B cell (primary cell): ENCODE measurements around the gene THAP9. TPM values are rescaled to one million over a fixed set of nuclear protein-coding genes. Genes with fewer than 3 reads are reported as not detected.

Experiments
- ATAC-seq: fragments of 200-7000 bp; cut with Tn5 transposase; one replicate; pipeline ENCODE4 v1.10.0; 2021; ENCODE audit warnings: low read depth, mild to moderate bottlenecking, moderate number of reproducible peaks, moderate library complexity
- CTCF ChIA-PET: fragments of 350-600 bp; sonication (Branson Sonifier 250); formaldehyde crosslinking; loops from one replicate; lab custom pipeline; 2021; ENCODE audit warnings: antibody characterized with exemption, inconsistent platforms; lab: Charles Lee
- POLR2A ChIA-PET: fragments of 350-600 bp; sonication (Branson Sonifier 250); formaldehyde crosslinking; loops from one replicate; lab custom pipeline; 2021; ENCODE audit warnings: antibody characterized with exemption; lab: Charles Lee
- DNase-seq: peaks from one replicate; pipeline ENCODE4 v3.0.0; 2013
- H2AFZ ChIP-seq: 2 replicates; pipeline ENCODE4 v1.6.1; 2012; ENCODE audit warnings: mild to moderate bottlenecking, low read depth, low read length; ENCODE audit not compliant: insufficient read depth, poor library complexity, severe bottlenecking
- H3K27ac ChIP-seq, 2 donors: 1 replicate in 1 of 2; 2 replicates in 1 of 2; pipeline ENCODE4 v1.5.1; 2012 to 2013; ENCODE audit warnings: low read length in 2 of 2, mild to moderate bottlenecking in 2 of 2, moderate library complexity in 1 of 2
- H3K27me3 ChIP-seq, 4 experiments: fragments of 200-600 bp in 1 of 4; sonication (generic) in 1 of 4; replicated peaks in 1 of 4; 1 replicate in 2 of 4; 2 replicates in 2 of 4; pipeline versions ENCODE4 v1.6.1 to v1.7.0; 2013 to 2016; ENCODE audit warnings: low read length in 3 of 4, mild to moderate bottlenecking in 2 of 4, mixed read lengths in 1 of 4, moderate library complexity in 1 of 4; ENCODE audit not compliant: insufficient read depth in 4 of 4, control insufficient read depth in 3 of 4; ENCODE audit errors: control extremely low read depth in 1 of 4
- H3K36me3 ChIP-seq, 2 experiments: replicated peaks in 1 of 2; 1 replicate in 1 of 2; 2 replicates in 1 of 2; pipeline versions ENCODE4 v1.6.1 to v1.7.1; 2013; ENCODE audit warnings: low read length in 1 of 2; ENCODE audit not compliant: insufficient read depth in 2 of 2, control insufficient read depth in 1 of 2; ENCODE audit errors: control extremely low read depth in 1 of 2, extremely low read depth in 1 of 2
- H3K4me1 ChIP-seq, 2 donors: fragments of 200-600 bp in 1 of 2; sonication (generic) in 1 of 2; 1 replicate in 1 of 2; 2 replicates in 1 of 2; pipeline versions ENCODE4 v1.5.1 to v1.6.1; 2013 to 2017; ENCODE audit warnings: low read length in 2 of 2; ENCODE audit not compliant: control insufficient read depth in 2 of 2, insufficient read depth in 2 of 2
- H3K4me2 ChIP-seq: replicated peaks from 2 replicates; pipeline ENCODE3; 2012; ENCODE audit warnings: mild to moderate bottlenecking, low read depth, low read length; ENCODE audit not compliant: poor library complexity, severe bottlenecking
- H3K4me3 ChIP-seq, 5 experiments: fragments of 200-600 bp in 1 of 5; sonication (generic) in 1 of 5; 1 replicate in 3 of 5; 2 replicates in 2 of 5; pipeline versions ENCODE4 v1.5.1 to v1.7.0; 2011 to 2016; ENCODE audit warnings: low read length in 4 of 5, mild to moderate bottlenecking in 4 of 5, low read depth in 2 of 5, control low read depth in 1 of 5, moderate library complexity in 1 of 5; ENCODE audit not compliant: insufficient read depth in 1 of 5; ENCODE audit errors: control extremely low read depth in 1 of 5, extremely low read depth in 1 of 5
- H3K79me2 ChIP-seq: fragments of 200-600 bp; sonication (generic); one replicate; pipeline ENCODE4 v1.6.0; 2016; ENCODE audit warnings: low read length; ENCODE audit not compliant: control insufficient read depth, insufficient read depth
- H3K9ac ChIP-seq: fragments of 200-600 bp; sonication (generic); 2 replicates; pipeline ENCODE4 v1.6.1; 2017; ENCODE audit warnings: mild to moderate bottlenecking, low read length, moderate library complexity
- H3K9me3 ChIP-seq, 3 donors: one replicate each; pipeline versions ENCODE4 v1.6.1 to v1.7.1; 2013; ENCODE audit warnings: low read length in 2 of 3; ENCODE audit not compliant: control insufficient read depth in 2 of 3, insufficient read depth in 1 of 3; ENCODE audit errors: control extremely low read depth in 1 of 3
- H4K20me1 ChIP-seq: 2 replicates; pipeline ENCODE4 v1.6.0; 2012; ENCODE audit warnings: mild to moderate bottlenecking, low read length; ENCODE audit not compliant: insufficient read depth, control insufficient read depth, poor library complexity, severe bottlenecking
- H3K27ac Mint-ChIP-seq: one replicate; pipeline ENCODE4 v1.8.0; 2021; ENCODE audit warnings: mixed read lengths
- H3K27me3 Mint-ChIP-seq: one replicate; pipeline ENCODE4 v1.8.0; 2021; ENCODE audit warnings: mixed read lengths
- H3K4me1 Mint-ChIP-seq: one replicate; pipeline ENCODE4 v1.8.0; 2021; ENCODE audit warnings: mixed read lengths
- H3K4me3 Mint-ChIP-seq: one replicate; pipeline ENCODE4 v1.8.0; 2021; ENCODE audit warnings: mixed read lengths
- H3K9me3 Mint-ChIP-seq: one replicate; pipeline ENCODE4 v1.8.0; 2022; ENCODE audit warnings: mixed read lengths; ENCODE audit not compliant: insufficient read depth
- CTCF ChIP-seq: fragments of 200-600 bp; IDR thresholded peaks from one replicate; pipeline ENCODE4 v1.8.0; 2022; ENCODE audit warnings: antibody characterized with exemption, mild to moderate bottlenecking
- EZH2 ChIP-seq: IDR thresholded peaks from 2 replicates; pipeline ENCODE4 v1.6.1; 2012; ENCODE audit warnings: borderline replicate concordance, low read depth, mild to moderate bottlenecking, moderate library complexity, low read length; ENCODE audit not compliant: insufficient read depth, poor library complexity, severe bottlenecking
- WGBS: methylation state at CpG from one replicate; pipeline ENCODE4 v1.1.5; 2013; ENCODE audit warnings: missing lambda C conversion rate; ENCODE audit not compliant: insufficient coverage; 5-methylcytosine and 5-hydroxymethylcytosine counted together
- intact Hi-C: fragments of 100-400 bp; cut with micrococcal nuclease; formaldehyde crosslinking; loops from one replicate; pipeline ENCODE4 v1.10.0; 2022
- polyA plus RNA-seq: library from polyadenylated mRNA; depleted of rRNA; stranded (reverse); fragments of >200 nt; gene quantifications from 2 replicates; pipeline ENCODE4 v1.2.3, GENCODE V29; 2012
- total RNA-seq, 2 donors: library from RNA; stranded (reverse); fragments of 120-200 nt in 1 of 2; gene quantifications; 1 replicate in 1 of 2; 2 replicates in 1 of 2; pipeline versions ENCODE4 v1.2.3 to v1.2.4, GENCODE V29; 2013 to 2022

Gene THAP9
- total and polyA plus RNA-seq, 2 donors (not counting 1 experiment from before 2014, with no cell fraction given): 2.0 to 6.8 TPM

- ChIA-PET POLR2A (no interaction called here), CTCF (no interaction called here)
- Histone ChIP-seq H3K79me2 (no peaks in the 10 kb centered on the region), H3K36me3 (peaks cover 3 to 4% of the 10 kb centered on the region in 2 experiments), H3K27ac (no peak overlapping the region), H3K27me3 (no peaks in the 10 kb centered on the region), H3K9me3 (peaks cover 0 to 4% (median 0%) of the 10 kb centered on the region in 3 donors), H3K4me2 (no peak overlapping the region), H3K4me3 (no peak overlapping the region), H4K20me1 (no peaks in the 10 kb centered on the region), H3K4me1 (no peaks in the 10 kb centered on the region), H3K9ac (no peak overlapping the region), H2AFZ (no peak overlapping the region)
- Mint-ChIP-seq H3K27me3 (no peaks in the 10 kb centered on the region), H3K27ac (no peak overlapping the region), H3K4me1 (no peaks in the 10 kb centered on the region), H3K9me3 (no peaks in the 10 kb centered on the region), H3K4me3 (no peak overlapping the region)
- ATAC-seq: no peak
- intact Hi-C loops: no loop called here
- no peak for DNase-seq
- TF ChIP-seq CTCF (no peak), EZH2 (no peak)
- WGBS: 93% methylated on average over 1 of the region's 1 CpG
Observed at GRCh38 chr4:82957045-82957444, 56.5 kb downstream of the THAP9 start.

- Histone ChIP-seq H3K27me3 (no peaks in the 10 kb centered on the region), H3K4me1 (no peaks in the 10 kb centered on the region), H3K79me2 (no peaks in the 10 kb centered on the region), H3K9me3 (no peaks in the 10 kb centered on the region), H4K20me1 (no peaks in the 10 kb centered on the region), H3K4me3 (no peak overlapping the region), H3K27ac (no peak overlapping the region), H2AFZ (no peak overlapping the region), H3K36me3 (peaks cover 0 to 24% of the 10 kb centered on the region in 2 experiments), H3K4me2 (no peak overlapping the region), H3K9ac (no peak overlapping the region)
- peaks cover 5% of the 10 kb centered on the region for H3K4me1 Mint-ChIP-seq
- WGBS: 100% methylated on average over 1 of the region's 2 CpGs
- TF ChIP-seq CTCF: no peak
- TF ChIP-seq EZH2: no peak
- no peaks in the 10 kb centered on the region for H3K9me3 Mint-ChIP-seq
- POLR2A ChIA-PET: no interaction called here
- no peak overlapping the region for H3K27ac Mint-ChIP-seq
- DNase-seq: no peak
- CTCF ChIA-PET: no interaction called here
- no peak overlapping the region for H3K4me3 Mint-ChIP-seq
- intact Hi-C loops: no loop called here
- ATAC-seq: no peak
- H3K27me3 Mint-ChIP-seq: no peaks in the 10 kb centered on the region
Observed at GRCh38 chr4:82965763-82966162, 65.2 kb downstream of the THAP9 start.
